Measurements from ENCODE around the gene TAOK1. TPM values are rescaled to one million over a fixed set of nuclear protein-coding genes. Genes with fewer than 3 reads are reported as not detected.
"Not testable (repeated sequence)": the region's sequence is repeated elsewhere in the genome, so short reads cannot be mapped to it uniquely, and the experiment has no call there.

Gene TAOK1
- 10 to 100 TPM; 46.5 to 47.7 TPM for total RNA-seq

DNA sequence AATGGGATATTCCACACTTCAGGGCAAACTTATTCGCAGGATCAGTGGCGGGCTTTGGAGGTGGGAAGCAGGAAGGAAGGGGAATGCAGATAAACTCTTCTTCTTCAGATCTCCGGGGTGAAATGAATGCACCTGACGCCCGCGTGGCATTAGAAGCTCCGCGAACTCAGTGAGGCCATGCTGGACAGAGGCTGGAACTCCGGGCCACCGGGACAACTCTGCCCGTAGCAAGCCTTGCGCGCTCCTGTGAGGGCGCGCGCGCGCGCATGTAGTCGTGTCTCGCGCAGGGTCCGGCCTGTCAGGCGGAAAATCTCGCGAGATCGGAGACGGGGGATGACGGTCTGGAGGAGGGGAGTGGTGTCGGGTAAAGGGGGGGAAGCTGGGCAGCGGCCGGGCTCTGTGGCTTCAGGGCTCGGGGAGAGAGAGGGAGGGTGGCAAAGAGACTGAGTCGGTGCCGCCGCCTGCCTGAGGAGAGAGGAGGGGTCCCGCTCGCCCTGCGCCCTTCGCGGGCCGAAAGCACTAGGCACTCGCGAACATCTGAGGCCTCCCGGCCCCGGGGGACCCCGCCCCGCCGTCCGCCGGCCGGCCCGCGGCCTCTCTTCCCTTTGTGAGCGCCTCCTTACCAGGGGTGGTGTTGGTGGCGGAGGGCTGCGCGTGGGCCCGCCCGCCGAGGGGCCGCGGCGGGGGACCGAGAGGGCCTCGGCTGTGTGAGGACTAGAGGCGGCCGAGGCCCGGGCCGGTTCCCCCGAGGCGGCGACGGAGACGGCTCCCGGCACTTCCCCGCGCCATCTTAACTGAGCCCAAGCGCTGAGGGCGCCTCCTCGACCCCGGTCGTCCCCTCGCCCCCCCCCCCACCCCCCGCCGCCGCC, at the start of gene TAOK1:
TSS of gene TAOK1 (plus strand) at position 382 of the 869 bp plus-strand sequence. CDS start 61,186 bp downstream, outside the sequence.
- Mint-ChIP-seq H3K27ac (peak within 1 kb of the TSS; percentile 94), H3K36me3 (ENCODE audit: low read depth) (peaks cover 21% of the 10 kb centered on the region), H3K4me3 (peak within 1 kb of the TSS; percentile 95), H3K27me3 (no peaks in the 10 kb centered on the region), H3K4me1 (peaks cover 39% of the 10 kb centered on the region), H3K9me3 (no peaks in the 10 kb centered on the region)
- DNase-seq: peak; percentile 99
- CTCF ChIA-PET: interaction anchor here (0.5 kb wide), 1 partner anchor 951 kb away, joined by 4 read pairs; no protein-coding TSS in a partner anchor
- POLR2A ChIA-PET: no interaction called here

DNA sequence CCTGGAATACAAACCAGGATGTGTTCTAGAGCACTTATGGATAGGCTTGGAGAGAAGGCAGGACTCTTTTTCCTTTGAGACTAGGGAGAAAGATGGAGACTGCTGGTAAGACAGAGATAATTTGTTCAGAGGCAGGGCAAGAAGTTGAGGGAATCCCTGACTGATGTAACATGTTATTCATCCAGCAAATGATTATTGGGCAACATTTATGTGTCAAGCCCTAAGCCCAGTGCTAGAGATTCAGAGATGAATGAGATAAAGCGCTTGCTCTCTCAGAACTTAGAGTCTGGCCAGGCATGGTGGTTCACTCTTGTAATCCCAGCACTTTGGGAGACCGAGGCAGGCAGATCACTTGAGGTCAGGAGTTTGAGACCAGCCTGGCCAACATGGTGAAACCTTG, 48.4 kb upstream of the TAOK1 start:
- Mint-ChIP-seq H3K36me3 (ENCODE audit: low read depth) (no peaks in the 10 kb centered on the region), H3K27ac (no peak overlapping the region), H3K27me3 (peaks cover 21% of the 10 kb centered on the region), H3K4me1 (no peaks in the 10 kb centered on the region), H3K4me3 (no peak overlapping the region), H3K9me3 (no peaks in the 10 kb centered on the region)
- POLR2A ChIA-PET: no interaction called here
- DNase-seq: no peak
- CTCF ChIA-PET: no interaction called here

DNA sequence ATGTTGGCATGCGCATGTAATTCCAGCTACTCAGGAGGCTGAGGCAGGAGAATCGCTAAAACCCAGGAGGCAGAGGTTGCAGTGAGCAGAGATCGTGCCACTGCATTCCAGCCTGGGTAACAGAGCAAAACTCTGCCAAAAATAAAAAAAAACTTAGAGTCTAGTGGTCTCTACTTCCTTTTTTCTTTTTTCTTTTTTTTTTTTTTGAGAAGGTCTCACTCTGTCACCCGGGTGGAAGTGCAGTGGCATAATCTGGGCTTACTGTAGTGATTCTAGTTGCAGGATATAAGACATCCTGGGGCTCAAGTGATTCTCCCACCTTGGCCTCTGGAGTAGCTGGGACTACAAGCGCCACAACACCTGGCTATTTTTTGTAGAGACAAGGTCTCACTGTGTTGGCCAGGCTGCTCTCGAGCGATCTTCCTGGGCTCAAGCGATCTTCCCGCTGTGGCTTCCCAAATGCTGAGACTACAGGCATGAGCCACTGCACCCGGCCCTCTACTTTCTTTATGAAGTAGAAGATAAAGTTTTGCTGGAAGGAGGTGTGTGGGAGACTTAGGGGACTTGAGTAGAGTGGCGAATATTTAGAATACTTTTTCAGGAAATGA, 47.9 kb upstream of the TAOK1 start:
- Mint-ChIP-seq H3K4me3 (no peak overlapping the region), H3K36me3 (ENCODE audit: low read depth) (no peaks in the 10 kb centered on the region), H3K27me3 (peaks cover 21% of the 10 kb centered on the region), H3K27ac (no peak overlapping the region), H3K9me3 (no peaks in the 10 kb centered on the region), H3K4me1 (no peaks in the 10 kb centered on the region)
- ChIA-PET POLR2A (no interaction called here), CTCF (no interaction called here)
- DNase-seq: no peak

DNA sequence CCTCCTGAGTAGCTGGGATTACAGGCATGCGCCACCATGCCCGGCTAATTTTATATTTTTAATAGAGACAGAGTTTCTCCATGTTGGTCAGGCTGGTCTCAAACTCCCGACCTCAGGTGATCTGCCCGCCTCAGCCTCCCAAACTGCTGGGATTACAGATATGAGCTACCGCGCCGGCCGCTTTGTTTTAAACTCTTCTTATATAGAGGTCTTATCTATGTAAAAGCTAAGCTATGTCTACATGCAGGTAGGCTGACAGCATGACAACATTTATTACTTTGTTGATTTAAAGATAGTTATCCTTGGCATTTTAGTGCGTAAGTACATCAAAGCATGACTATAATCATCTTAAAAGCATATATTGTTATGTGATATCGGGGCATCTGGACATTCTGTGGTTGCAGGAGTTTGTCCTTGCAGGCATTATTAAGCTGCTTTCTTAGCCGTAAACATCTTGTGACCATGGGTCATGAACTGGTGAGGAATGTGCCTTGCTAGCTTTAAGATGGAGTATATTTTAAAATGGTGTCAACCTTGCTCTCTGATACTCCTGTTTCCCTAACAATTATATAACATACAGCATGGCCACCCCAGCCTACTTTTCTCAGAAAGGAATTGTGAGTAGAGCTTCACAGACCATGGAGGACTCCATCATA, 45.8 kb upstream of the TAOK1 start:
- Mint-ChIP-seq H3K27ac (no peak overlapping the region), H3K4me1 (peaks cover 5% of the 10 kb centered on the region), H3K9me3 (no peaks in the 10 kb centered on the region), H3K4me3 (no peak overlapping the region), H3K36me3 (ENCODE audit: low read depth) (no peaks in the 10 kb centered on the region), H3K27me3 (peaks cover 22% of the 10 kb centered on the region)
- no peak for DNase-seq
- ChIA-PET CTCF (interaction anchor here (0.6 to 1.3 kb wide), 4 partner anchors 11 to 754 kb away, joined by 3 to 5 read pairs (median 4); no protein-coding TSS in a partner anchor), POLR2A (no interaction called here)

DNA sequence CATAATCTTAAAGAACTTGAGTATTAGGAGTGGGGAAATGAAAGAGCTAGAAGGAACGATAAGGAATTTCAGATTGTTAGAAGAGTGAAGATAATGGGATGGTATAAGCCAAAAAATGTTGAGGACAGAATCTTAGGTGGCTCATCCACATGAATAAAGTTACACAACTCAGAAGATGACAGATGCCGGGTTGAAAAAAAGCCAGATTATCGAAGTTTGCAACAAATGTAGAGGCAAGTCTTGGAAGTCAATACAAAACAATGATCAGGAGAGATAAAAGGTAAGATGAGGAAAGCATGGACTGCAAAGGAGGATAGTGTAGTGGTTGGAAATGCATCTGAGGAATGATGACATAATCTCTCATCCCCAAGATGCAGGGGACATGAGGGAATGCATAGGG, 45.1 kb upstream of the TAOK1 start:
- DNase-seq: no peak
- POLR2A ChIA-PET: no interaction called here
- Mint-ChIP-seq H3K36me3 (ENCODE audit: low read depth) (no peaks in the 10 kb centered on the region), H3K4me3 (no peak overlapping the region), H3K4me1 (peaks cover 5% of the 10 kb centered on the region), H3K27me3 (peaks cover 23% of the 10 kb centered on the region), H3K27ac (no peak overlapping the region), H3K9me3 (no peaks in the 10 kb centered on the region)
- CTCF ChIA-PET: interaction anchor here (0.6 to 1.3 kb wide), 3 partner anchors 10 to 754 kb away, joined by 3 to 4 read pairs (median 4); no protein-coding TSS in a partner anchor

DNA sequence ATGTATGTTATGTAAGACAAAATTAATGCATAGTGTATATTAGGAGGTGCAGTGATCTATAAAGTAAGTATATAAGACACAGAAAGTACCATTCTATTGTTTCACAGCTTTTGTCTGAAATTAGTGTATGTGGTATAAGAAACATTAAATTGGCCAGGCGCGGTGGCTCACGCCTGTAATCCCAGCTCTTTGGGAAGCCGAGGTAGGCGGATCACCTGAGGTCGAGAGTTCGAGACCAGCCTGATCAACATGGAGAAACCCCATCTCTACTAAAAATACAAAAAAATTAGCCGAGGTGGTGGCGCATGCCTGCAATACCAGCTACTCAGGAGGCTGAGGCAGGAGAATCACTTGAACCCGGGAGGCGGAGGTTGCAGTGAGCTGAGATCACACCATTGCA, 44.7 kb upstream of the TAOK1 start:
- H3K27ac Mint-ChIP-seq; H3K4me1 Mint-ChIP-seq; H3K4me3 Mint-ChIP-seq; H3K9me3 Mint-ChIP-seq; H3K36me3 Mint-ChIP-seq (ENCODE audit: low read depth); DNase-seq: not testable (repeated sequence)
- CTCF ChIA-PET: interaction anchor here (1.2 to 1.3 kb wide), 2 partner anchors 10 to 20 kb away, joined by 3 to 4 read pairs; no protein-coding TSS in a partner anchor
- peaks cover 23% of the 10 kb centered on the region for H3K27me3 Mint-ChIP-seq
- POLR2A ChIA-PET: interaction anchor here (0.6 kb wide), 1 partner anchor 48 kb away, joined by 3 read pairs; no protein-coding TSS in a partner anchor

DNA sequence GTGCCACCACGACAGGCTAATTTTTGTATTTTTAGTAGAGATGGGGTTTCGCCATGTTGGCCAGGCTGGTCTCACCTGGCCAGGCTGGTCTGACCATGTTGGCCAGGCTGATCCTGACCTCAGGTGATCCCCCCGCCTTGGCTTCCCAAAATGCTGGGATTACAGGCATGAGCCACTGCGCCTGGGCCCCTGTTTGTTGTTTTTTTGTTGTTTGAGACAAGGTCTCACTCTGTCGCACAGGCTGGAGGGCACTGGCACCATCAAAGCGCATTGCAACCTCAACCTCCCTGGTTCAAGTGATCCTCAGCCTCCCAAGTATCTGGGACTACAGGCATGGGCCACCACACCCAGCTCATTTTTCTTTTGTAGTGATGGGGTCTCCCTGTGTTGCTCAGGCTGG, 43.7 kb upstream of the TAOK1 start:
- no peak overlapping the region for H3K27ac Mint-ChIP-seq
- ChIA-PET POLR2A (no interaction called here), CTCF (no interaction called here)
- no peaks in the 10 kb centered on the region for H3K36me3 Mint-ChIP-seq (ENCODE audit: low read depth)
- no peak for DNase-seq
- peaks cover 5% of the 10 kb centered on the region for H3K4me1 Mint-ChIP-seq
- H3K4me3 Mint-ChIP-seq: no peak overlapping the region
- peaks cover 20% of the 10 kb centered on the region for H3K27me3 Mint-ChIP-seq
- H3K9me3 Mint-ChIP-seq: no peaks in the 10 kb centered on the region

DNA sequence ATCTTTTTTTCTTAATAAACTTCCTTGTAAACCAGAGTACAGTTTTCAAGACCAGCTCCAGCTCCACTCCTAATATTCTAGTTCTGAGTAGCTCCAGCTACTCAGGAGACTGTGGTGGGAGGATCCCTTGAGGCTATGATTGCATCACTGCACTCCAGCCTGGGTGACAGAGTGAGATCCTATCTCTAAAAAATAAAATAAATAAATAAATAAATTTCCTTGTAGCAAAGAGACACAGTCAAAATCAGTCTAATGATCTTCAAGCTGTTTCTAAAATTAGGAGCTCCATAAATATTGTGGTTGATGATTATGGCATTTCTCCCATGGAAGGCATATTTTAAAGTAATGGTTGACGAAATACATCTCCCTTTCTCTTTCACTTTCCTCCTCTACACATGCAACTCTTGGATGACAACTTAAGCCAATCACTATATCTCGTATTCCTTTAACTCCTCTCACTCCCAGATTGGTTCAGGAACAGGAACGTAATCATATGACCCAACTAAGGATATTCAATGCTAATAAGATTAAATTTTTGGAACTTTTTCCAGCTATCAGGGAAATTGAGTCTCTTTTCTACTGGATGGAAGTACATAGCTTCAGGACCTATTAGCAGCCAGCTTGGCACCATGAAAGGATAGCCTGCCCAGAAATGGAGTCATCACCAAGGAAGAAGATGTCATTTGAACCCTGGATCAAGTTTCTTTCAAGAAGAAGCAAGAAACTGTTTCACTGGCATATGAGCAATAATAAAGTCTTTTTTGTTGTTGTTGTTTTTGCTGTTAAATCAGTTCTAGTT, 42.1 kb upstream of the TAOK1 start:
- POLR2A ChIA-PET: no interaction called here
- DNase-seq: no peak
- Mint-ChIP-seq H3K36me3 (ENCODE audit: low read depth) (no peaks in the 10 kb centered on the region), H3K27ac (no peak overlapping the region), H3K27me3 (peaks cover 16% of the 10 kb centered on the region), H3K9me3 (no peaks in the 10 kb centered on the region), H3K4me3 (no peak overlapping the region), H3K4me1 (peaks cover 5% of the 10 kb centered on the region)
- CTCF ChIA-PET: interaction anchor here (1.2 kb wide), 1 partner anchor 9 kb away, joined by 4 read pairs; no protein-coding TSS in a partner anchor

DNA sequence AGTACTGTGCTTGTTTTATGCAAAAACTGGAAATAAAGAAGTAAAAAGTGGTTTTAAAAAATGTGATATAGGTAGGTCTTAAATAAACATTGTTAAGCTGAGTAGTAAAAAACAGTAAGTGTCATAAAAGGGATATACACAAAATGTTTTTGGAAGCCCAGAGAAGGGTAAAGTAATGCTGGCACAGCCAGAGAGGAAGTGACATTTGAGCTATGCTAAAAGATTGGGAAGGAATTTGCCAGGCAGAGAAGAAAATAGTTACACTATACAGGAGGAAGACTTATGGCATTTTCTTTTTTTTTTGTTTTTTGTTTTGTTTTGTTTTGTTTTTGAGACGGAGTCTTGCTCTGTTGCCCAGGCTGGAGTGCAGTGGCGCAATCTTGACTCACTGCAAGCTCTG, 40.8 kb upstream of the TAOK1 start:
- no peaks in the 10 kb centered on the region for H3K9me3 Mint-ChIP-seq
- H3K36me3 Mint-ChIP-seq (ENCODE audit: low read depth): no peaks in the 10 kb centered on the region
- H3K27me3 Mint-ChIP-seq: peaks cover 10% of the 10 kb centered on the region
- no peak overlapping the region for H3K27ac Mint-ChIP-seq
- H3K4me1 Mint-ChIP-seq: peaks cover 5% of the 10 kb centered on the region
- CTCF ChIA-PET: interaction anchor here (0.6 to 0.7 kb wide), 3 partner anchors 221 to 1162 kb away, joined by 3 to 4 read pairs (median 3); no protein-coding TSS in a partner anchor
- no peak overlapping the region for H3K4me3 Mint-ChIP-seq
- no peak for DNase-seq
- POLR2A ChIA-PET: interaction anchor here (0.6 kb wide), 1 partner anchor 89 kb away, joined by 4 read pairs; no protein-coding TSS in a partner anchor

DNA sequence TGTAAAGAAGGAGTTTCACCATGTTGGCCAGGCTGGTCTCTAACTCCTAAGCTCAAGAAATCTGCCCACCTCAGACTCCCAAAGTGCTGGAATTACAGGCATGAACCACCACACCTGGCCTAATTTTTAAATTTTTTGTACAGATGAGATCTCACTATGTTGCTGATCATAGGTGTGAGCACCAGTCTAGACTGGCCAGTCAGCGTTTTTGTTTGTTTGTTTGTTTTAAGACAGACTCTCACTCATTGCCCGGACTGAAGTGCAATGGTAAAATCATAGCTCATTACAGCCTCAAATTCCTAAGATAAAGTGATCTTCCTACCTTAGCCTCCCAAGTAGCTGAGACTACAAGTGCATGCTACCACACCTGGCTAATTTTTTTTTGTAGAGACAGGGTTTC, 38.0 kb upstream of the TAOK1 start:
- Mint-ChIP-seq H3K4me3 (no peak overlapping the region), H3K27me3 (peaks cover 7% of the 10 kb centered on the region), H3K36me3 (ENCODE audit: low read depth) (no peaks in the 10 kb centered on the region), H3K4me1 (peaks cover 5% of the 10 kb centered on the region), H3K27ac (no peak overlapping the region), H3K9me3 (no peaks in the 10 kb centered on the region)
- POLR2A ChIA-PET: no interaction called here
- CTCF ChIA-PET: no interaction called here
- DNase-seq: no peak

DNA sequence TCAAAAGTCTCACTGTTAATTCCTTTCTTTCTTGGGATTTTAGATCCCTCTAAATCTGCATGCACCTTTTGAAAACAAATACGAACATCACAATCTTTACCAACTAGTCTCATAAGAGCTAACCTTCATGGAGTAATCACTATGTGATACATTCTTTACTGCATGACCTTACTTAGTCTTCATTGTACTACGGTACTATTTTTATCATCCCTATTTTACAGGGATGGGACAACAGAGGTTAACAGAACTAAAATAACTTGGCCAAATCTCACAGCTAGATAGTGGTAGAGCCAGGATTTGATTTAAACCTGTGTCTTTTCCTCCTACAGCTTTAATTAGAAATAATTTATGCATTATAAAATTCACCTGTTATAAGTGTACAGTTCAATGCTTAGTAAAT, 32.9 kb upstream of the TAOK1 start:
- Mint-ChIP-seq H3K36me3 (ENCODE audit: low read depth) (no peaks in the 10 kb centered on the region), H3K27ac (no peak overlapping the region), H3K4me1 (peaks cover 3% of the 10 kb centered on the region), H3K27me3 (peaks cover 3% of the 10 kb centered on the region), H3K4me3 (no peak overlapping the region), H3K9me3 (no peaks in the 10 kb centered on the region)
- ChIA-PET POLR2A (interaction anchor here (0.6 kb wide), 1 partner anchor 9 kb away, joined by 6 read pairs; no protein-coding TSS in a partner anchor), CTCF (interaction anchor here (1.2 to 1.5 kb wide), 2 partner anchors 9 to 13 kb away, joined by 4 to 5 read pairs; no protein-coding TSS in a partner anchor)
- no peak for DNase-seq

DNA sequence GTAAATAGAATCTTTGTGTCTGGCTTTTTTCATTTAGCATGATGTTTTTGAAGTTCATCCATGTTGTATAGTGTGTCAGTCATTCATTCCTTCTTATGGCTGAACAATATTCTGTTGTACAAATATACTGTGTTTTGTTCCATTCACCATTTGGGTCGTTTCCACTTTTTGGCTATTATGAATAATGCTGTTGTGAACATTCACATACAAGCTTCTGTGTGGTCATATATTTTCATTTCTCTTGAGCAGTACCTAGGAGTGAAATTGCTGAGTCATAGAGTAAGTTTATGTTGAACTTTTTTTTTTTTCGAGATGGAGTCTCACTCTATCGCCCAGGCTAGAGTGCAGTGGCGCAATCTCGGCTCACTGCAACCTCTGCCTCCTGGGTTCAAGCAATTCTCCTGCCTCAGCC, 32.3 kb upstream of the TAOK1 start:
- Mint-ChIP-seq H3K9me3 (no peaks in the 10 kb centered on the region), H3K4me3 (no peak overlapping the region), H3K4me1 (peaks cover 3% of the 10 kb centered on the region), H3K27ac (no peak overlapping the region), H3K27me3 (peaks cover 3% of the 10 kb centered on the region), H3K36me3 (ENCODE audit: low read depth) (no peaks in the 10 kb centered on the region)
- no peak for DNase-seq
- ChIA-PET CTCF (interaction anchor here (1.2 kb wide), 1 partner anchor 14 kb away, joined by 5 read pairs; no protein-coding TSS in a partner anchor), POLR2A (interaction anchor here (0.6 kb wide), 1 partner anchor 8 kb away, joined by 6 read pairs; no protein-coding TSS in a partner anchor)

Measured in activated CD4-positive, alpha-beta T cell treated with anti-CD3 and anti-CD28 coated beads, Interleukin-2, amount 10 ng/mL, durations not matched to agents 7 days and 5 days (primary cell).